ENCODE results near the gene TMOD2. TPM values are rescaled to one million over a fixed set of nuclear protein-coding genes. Genes with fewer than 3 reads are reported as not detected.

The TMOD2 gene
- total and polyA plus RNA-seq, 2 donors from 2014 or later: 2.5 to 9.3 TPM

DNA sequence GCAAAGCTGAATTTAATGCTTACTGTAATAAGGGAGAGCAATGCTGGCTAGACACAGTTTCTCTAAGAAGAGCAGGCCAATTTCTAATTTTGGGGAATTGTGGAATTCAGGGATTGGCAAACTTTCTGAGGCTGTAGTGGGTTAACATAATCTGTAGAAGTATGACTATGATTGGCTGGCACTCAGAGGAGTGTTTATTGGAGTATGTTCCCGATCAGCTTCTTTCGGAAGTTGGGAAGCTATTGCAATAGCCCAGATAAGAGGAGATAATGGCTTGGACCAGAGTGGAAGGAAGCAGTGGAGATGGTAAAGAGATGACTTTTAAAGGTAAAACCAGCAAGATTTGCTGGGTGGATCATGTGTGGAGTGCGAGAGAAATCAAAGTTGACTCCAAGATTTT, 97.4 kb downstream of the TMOD2 start:
- FAIRE-seq: no peak
- peaks cover 0 to 6% (median 0%) of the 10 kb centered on the region in 3 donors for H3K4me1 ChIP-seq (ENCODE audit: control insufficient read depth in 2 of 3, insufficient read depth in 2 of 3, low read depth in 1 of 3, low read length in 3 of 3)
- H3K9ac ChIP-seq (ENCODE audit: low read length in 3 of 3): no peak overlapping the region
- DNase-seq: no peak
- TF ChIP-seq, protein P1, sequence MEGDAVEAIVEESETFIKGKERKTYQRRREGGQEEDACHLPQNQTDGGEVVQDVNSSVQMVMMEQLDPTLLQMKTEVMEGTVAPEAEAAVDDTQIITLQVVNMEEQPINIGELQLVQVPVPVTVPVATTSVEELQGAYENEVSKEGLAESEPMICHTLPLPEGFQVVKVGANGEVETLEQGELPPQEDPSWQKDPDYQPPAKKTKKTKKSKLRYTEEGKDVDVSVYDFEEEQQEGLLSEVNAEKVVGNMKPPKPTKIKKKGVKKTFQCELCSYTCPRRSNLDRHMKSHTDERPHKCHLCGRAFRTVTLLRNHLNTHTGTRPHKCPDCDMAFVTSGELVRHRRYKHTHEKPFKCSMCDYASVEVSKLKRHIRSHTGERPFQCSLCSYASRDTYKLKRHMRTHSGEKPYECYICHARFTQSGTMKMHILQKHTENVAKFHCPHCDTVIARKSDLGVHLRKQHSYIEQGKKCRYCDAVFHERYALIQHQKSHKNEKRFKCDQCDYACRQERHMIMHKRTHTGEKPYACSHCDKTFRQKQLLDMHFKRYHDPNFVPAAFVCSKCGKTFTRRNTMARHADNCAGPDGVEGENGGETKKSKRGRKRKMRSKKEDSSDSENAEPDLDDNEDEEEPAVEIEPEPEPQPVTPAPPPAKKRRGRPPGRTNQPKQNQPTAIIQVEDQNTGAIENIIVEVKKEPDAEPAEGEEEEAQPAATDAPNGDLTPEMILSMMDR (IDR thresholded peaks at IDR 0.05; ENCODE audit: borderline replicate concordance, extremely low read depth, insufficient read depth): no peak
- intact Hi-C loops (cut with DNase I): no loop called here
- no peak overlapping the region for H3K4me3 ChIP-seq (ENCODE audit: low read length in 3 of 3)
- no peaks in the 10 kb centered on the region for H3K27me3 ChIP-seq (ENCODE audit: control insufficient read depth, insufficient read depth, low read length)
- H3K9me3 ChIP-seq (ENCODE audit: control insufficient read depth in 2 of 3, insufficient read depth in 1 of 3, low read length in 3 of 3): no peaks in the 10 kb centered on the region
- no peaks in the 10 kb centered on the region for H3K36me3 ChIP-seq (ENCODE audit: control insufficient read depth in 2 of 3, insufficient read depth in 3 of 3, low read length in 3 of 3)
- H3K27ac ChIP-seq (ENCODE audit: low read depth in 2 of 2, low read length in 2 of 2): no peak overlapping the region

GRCh38 chr15:51849860-51850259, 98.5 kb downstream of the TMOD2 start:
- H3K9ac ChIP-seq (ENCODE audit: low read length in 3 of 3): no peak overlapping the region
- no peak overlapping the region for H3K27ac ChIP-seq (ENCODE audit: low read depth in 2 of 2, low read length in 2 of 2)
- no peaks in the 10 kb centered on the region for H3K27me3 ChIP-seq (ENCODE audit: control insufficient read depth, insufficient read depth, low read length)
- no peaks in the 10 kb centered on the region for H3K4me1 ChIP-seq (ENCODE audit: control insufficient read depth in 2 of 3, insufficient read depth in 2 of 3, low read depth in 1 of 3, low read length in 3 of 3)
- DNase-seq (no peak), FAIRE-seq (no peak)
- TF ChIP-seq, protein P1 (IDR thresholded peaks at IDR 0.05; ENCODE audit: borderline replicate concordance, extremely low read depth, insufficient read depth): no peak
- H3K36me3 ChIP-seq (ENCODE audit: control insufficient read depth in 2 of 3, insufficient read depth in 3 of 3, low read length in 3 of 3): no peaks in the 10 kb centered on the region
- H3K4me3 ChIP-seq (ENCODE audit: low read length in 3 of 3): no peak overlapping the region
- intact Hi-C loops (cut with DNase I): no loop called here
- no peaks in the 10 kb centered on the region for H3K9me3 ChIP-seq (ENCODE audit: control insufficient read depth in 2 of 3, insufficient read depth in 1 of 3, low read length in 3 of 3)

DNA sequence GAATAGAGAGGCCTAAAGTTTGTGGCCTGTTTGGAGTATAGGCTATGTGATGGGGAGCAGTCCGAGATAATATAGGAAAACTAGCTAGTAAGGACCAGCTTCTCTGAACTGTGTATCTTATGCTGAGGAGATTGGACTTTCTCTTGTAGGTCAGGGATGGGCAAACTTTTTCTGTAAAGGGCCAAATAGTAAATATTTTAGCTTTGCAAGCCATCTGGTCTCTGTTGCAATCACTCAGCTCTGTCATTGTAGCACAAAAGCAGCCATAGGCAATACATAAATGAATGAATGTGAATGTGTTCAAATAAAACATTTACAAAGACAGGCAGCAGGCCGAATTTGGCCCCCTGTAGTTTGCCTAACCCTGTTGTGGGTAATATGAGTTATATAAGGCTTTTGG, 102.6 kb downstream of the TMOD2 start:
- intact Hi-C loops (cut with DNase I): no loop called here
- no peak for FAIRE-seq
- TF ChIP-seq, protein P1 (IDR thresholded peaks at IDR 0.05; ENCODE audit: borderline replicate concordance, extremely low read depth, insufficient read depth): no peak

GRCh38 chr15:51855612-51856011, 104.2 kb downstream of the TMOD2 start:
- Histone ChIP-seq H3K9me3 (ENCODE audit: control insufficient read depth in 2 of 3, insufficient read depth in 1 of 3, low read length in 3 of 3) (no peaks in the 10 kb centered on the region), H3K36me3 (ENCODE audit: control insufficient read depth in 2 of 3, insufficient read depth in 3 of 3, low read length in 3 of 3) (no peaks in the 10 kb centered on the region), H3K4me1 (ENCODE audit: control insufficient read depth in 2 of 3, insufficient read depth in 2 of 3, low read depth in 1 of 3, low read length in 3 of 3) (peaks cover 0 to 2% (median 0%) of the 10 kb centered on the region in 3 donors), H3K27ac (ENCODE audit: low read depth in 2 of 2, low read length in 2 of 2) (no peak overlapping the region), H3K4me3 (ENCODE audit: low read length in 3 of 3) (no peak overlapping the region), H3K9ac (ENCODE audit: low read length in 3 of 3) (no peak overlapping the region), H3K27me3 (ENCODE audit: control insufficient read depth, insufficient read depth, low read length) (no peaks in the 10 kb centered on the region)
- FAIRE-seq (no peak), DNase-seq (no peak)
- TF ChIP-seq, protein P1 (IDR thresholded peaks at IDR 0.05; ENCODE audit: borderline replicate concordance, extremely low read depth, insufficient read depth): no peak
- intact Hi-C loops (cut with DNase I): no loop called here

More for the DNA sequence above, 102.6 kb downstream of the TMOD2 start:
- H3K36me3 ChIP-seq (ENCODE audit: control insufficient read depth in 2 of 3, insufficient read depth in 3 of 3, low read length in 3 of 3): no peaks in the 10 kb centered on the region
- no peaks in the 10 kb centered on the region for H3K27me3 ChIP-seq (ENCODE audit: control insufficient read depth, insufficient read depth, low read length)
- no peaks in the 10 kb centered on the region for H3K9me3 ChIP-seq (ENCODE audit: control insufficient read depth in 2 of 3, insufficient read depth in 1 of 3, low read length in 3 of 3)
- H3K9ac ChIP-seq (ENCODE audit: low read length in 3 of 3): no peak overlapping the region
- H3K4me3 ChIP-seq (ENCODE audit: low read length in 3 of 3): no peak overlapping the region
- H3K27ac ChIP-seq (ENCODE audit: low read depth in 2 of 2, low read length in 2 of 2): no peak overlapping the region
- peaks cover 0 to 2% (median 0%) of the 10 kb centered on the region in 3 donors for H3K4me1 ChIP-seq (ENCODE audit: control insufficient read depth in 2 of 3, insufficient read depth in 2 of 3, low read depth in 1 of 3, low read length in 3 of 3)
- no peak for DNase-seq

Measured in kidney (tissue), 14 donors.